Trophoblast cell (in vitro differentiated cells and primary cell): ENCODE data around the gene COL25A1.

Source experiments
- DNase-seq, 2 donors: peaks; one replicate each; pipeline ENCODE4 v3.0.0-alpha.2; 2016
- H2AFZ ChIP-seq: 2 replicates; pipeline ENCODE4 v1.6.1; 2013; ENCODE audit warnings: low read length, moderate library complexity, mild to moderate bottlenecking; ENCODE audit not compliant: insufficient read depth, poor library complexity
- H2AK5ac ChIP-seq: 2 replicates; pipeline ENCODE4 v1.6.1; 2013; ENCODE audit warnings: mild to moderate bottlenecking, low read length
- H2BK120ac ChIP-seq: 2 replicates; pipeline ENCODE4 v1.6.1; 2013; ENCODE audit warnings: low read length, mild to moderate bottlenecking, moderate library complexity; ENCODE audit not compliant: insufficient read depth, poor library complexity
- H2BK12ac ChIP-seq: 2 replicates; pipeline ENCODE4 v1.6.1; 2013; ENCODE audit warnings: mild to moderate bottlenecking, low read length, moderate library complexity
- H2BK5ac ChIP-seq: 2 replicates; pipeline ENCODE4 v1.6.1; 2013; ENCODE audit warnings: low read length, low read depth, moderate library complexity, mild to moderate bottlenecking; ENCODE audit not compliant: poor library complexity
- H3K14ac ChIP-seq: 2 replicates; pipeline ENCODE4 v1.6.1; 2013; ENCODE audit warnings: mild to moderate bottlenecking, low read length
- H3K18ac ChIP-seq: 2 replicates; pipeline ENCODE4 v1.6.1; 2013; ENCODE audit warnings: mild to moderate bottlenecking, low read length
- H3K23ac ChIP-seq: 2 replicates; pipeline ENCODE4 v1.6.1; 2013; ENCODE audit warnings: low read length
- H3K27ac ChIP-seq: 2 replicates; pipeline ENCODE4 v1.5.1; 2013; ENCODE audit warnings: low read depth, mild to moderate bottlenecking, inconsistent platforms, low read length, moderate library complexity
- H3K27me3 ChIP-seq: 2 replicates; pipeline ENCODE4 v1.6.1; 2013; ENCODE audit warnings: inconsistent platforms, mild to moderate bottlenecking, low read length, moderate library complexity; ENCODE audit not compliant: insufficient read depth
- H3K36me3 ChIP-seq, 2 experiments: 1 replicate in 1 of 2; 2 replicates in 1 of 2; pipeline ENCODE4 v1.6.1; 2013; ENCODE audit warnings: low read length in 2 of 2, mild to moderate bottlenecking in 2 of 2, moderate library complexity in 1 of 2; ENCODE audit not compliant: insufficient read depth in 2 of 2, control insufficient read depth in 1 of 2
- H3K4ac ChIP-seq: 2 replicates; pipeline ENCODE4 v1.6.1; 2013; ENCODE audit warnings: low read depth, mild to moderate bottlenecking, low read length, moderate library complexity
- H3K4me1 ChIP-seq, 2 experiments: 1 replicate in 1 of 2; 2 replicates in 1 of 2; pipeline ENCODE4 v1.6.1; 2013; ENCODE audit warnings: low read length in 2 of 2, mild to moderate bottlenecking in 2 of 2, moderate library complexity in 1 of 2; ENCODE audit not compliant: insufficient read depth in 2 of 2, control insufficient read depth in 1 of 2
- H3K4me2 ChIP-seq: 2 replicates; pipeline ENCODE4 v1.6.1; 2013; ENCODE audit warnings: inconsistent platforms, mild to moderate bottlenecking, low read length, moderate library complexity
- H3K4me3 ChIP-seq: 2 replicates; pipeline ENCODE4 v1.5.1; 2013; ENCODE audit warnings: mild to moderate bottlenecking, low read depth, low read length, inconsistent platforms
- H3K79me1 ChIP-seq: one replicate; pipeline ENCODE4 v1.6.1; 2013; ENCODE audit warnings: low read length
- H3K79me2 ChIP-seq: 2 replicates; pipeline ENCODE4 v1.6.1; 2013; ENCODE audit warnings: low read length, mild to moderate bottlenecking; ENCODE audit not compliant: control insufficient read depth, insufficient read depth, poor library complexity
- H3K9ac ChIP-seq: 2 replicates; pipeline ENCODE4 v1.6.1; 2013; ENCODE audit warnings: mild to moderate bottlenecking, low read length
- H3K9me3 ChIP-seq: 2 replicates; pipeline ENCODE4 v1.6.1; 2013; ENCODE audit warnings: low read depth, mild to moderate bottlenecking, control low read depth, inconsistent platforms, low read length; ENCODE audit not compliant: insufficient read depth
- H4K12ac ChIP-seq: 2 replicates; pipeline ENCODE4 v1.6.1; 2013; ENCODE audit warnings: low read depth, mild to moderate bottlenecking, low read length, moderate library complexity
- H4K8ac ChIP-seq: 2 replicates; pipeline ENCODE4 v1.6.1; 2013; ENCODE audit warnings: low read depth, mild to moderate bottlenecking, low read length, moderate library complexity
- H4K91ac ChIP-seq: one replicate; pipeline ENCODE4 v1.6.1; 2013; ENCODE audit warnings: low read depth, mild to moderate bottlenecking, low read length, moderate library complexity
- WGBS: extraction: QIAGEN DNeasy Blood & Tissue Kit; methylation state at CpG from one replicate; pipeline ENCODE4 v1.1.7; 2013; ENCODE audit warnings: missing lambda C conversion rate; ENCODE audit not compliant: insufficient read length, insufficient coverage; ENCODE audit errors: extremely low coverage; 5-methylcytosine and 5-hydroxymethylcytosine counted together

COL25A1 gene

DNA sequence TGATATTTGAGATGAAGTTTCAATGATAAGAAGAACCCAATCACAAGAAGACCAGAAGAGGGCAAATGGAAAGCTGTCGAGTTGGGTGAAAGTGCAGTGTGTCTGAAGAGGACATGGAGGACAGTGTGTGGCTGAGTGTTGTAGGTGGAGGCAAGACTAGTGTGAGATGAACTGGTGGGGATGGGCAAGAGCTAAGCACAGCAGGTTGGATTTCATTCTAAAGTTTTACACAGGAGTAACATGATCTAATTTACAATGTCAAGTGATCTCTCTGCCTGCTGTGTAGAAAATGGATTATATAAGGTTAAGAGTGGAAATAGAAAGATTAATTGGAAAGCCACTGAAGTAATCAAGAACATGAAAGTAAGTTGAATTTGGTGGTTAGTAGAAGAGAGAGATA, 331.0 kb downstream of the COL25A1 start:
- no peak for DNase-seq
- WGBS: no CpG with 5 or more reads among the region's 1 CpG
- Histone ChIP-seq H3K27me3 (no peaks in the 10 kb centered on the region), H3K14ac (no peak overlapping the region), H3K79me2 (no peaks in the 10 kb centered on the region), H3K4ac (no peak overlapping the region), H2BK5ac (no peak overlapping the region), H2AFZ (no peak overlapping the region), H3K4me2 (no peak overlapping the region), H3K4me3 (no peak overlapping the region), H3K4me1 (no peaks in the 10 kb centered on the region), H4K8ac (no peak overlapping the region), H3K36me3 (no peaks in the 10 kb centered on the region), H2BK120ac (no peak overlapping the region), H2AK5ac (no peak overlapping the region), H2BK12ac (no peak overlapping the region), H4K12ac (no peak overlapping the region), H3K18ac (no peak overlapping the region), H3K9ac (no peak overlapping the region), H3K79me1 (no peaks in the 10 kb centered on the region), H4K91ac (no peak overlapping the region), H3K9me3 (no peaks in the 10 kb centered on the region), H3K27ac (no peak overlapping the region), H3K23ac (no peak overlapping the region)

DNA sequence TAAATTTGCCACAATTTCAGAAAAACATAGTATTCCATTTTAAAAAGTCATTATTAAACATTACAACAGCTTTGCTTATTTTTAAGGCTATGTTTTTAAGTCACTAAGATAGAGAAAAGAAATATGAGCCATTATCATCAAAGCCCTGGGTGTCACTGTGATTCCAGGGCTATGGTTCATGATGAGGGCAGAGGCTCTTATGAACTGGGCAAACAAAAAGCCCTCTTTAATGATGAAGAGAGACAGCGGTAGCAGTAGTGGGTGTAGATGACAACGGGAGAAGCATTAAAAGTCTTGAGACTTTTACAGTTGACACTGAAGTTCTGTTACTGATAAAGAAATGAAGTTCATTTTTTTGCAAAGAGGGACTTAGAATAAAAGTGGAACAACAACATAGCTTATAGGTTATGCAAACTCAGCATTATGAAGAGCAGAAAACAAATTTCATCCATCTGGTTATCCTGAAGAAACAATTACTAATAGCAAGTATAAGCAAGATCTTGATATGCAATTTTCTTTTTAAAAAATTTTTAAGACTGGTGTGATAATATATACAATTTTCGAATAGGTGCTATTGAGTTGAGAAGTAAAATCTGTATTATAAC, 336.9 kb downstream of the COL25A1 start:
- Histone ChIP-seq H3K27me3 (no peaks in the 10 kb centered on the region), H2AFZ (no peak overlapping the region), H4K12ac (no peak overlapping the region), H3K14ac (no peak overlapping the region), H2BK12ac (no peak overlapping the region), H3K79me2 (no peaks in the 10 kb centered on the region), H3K36me3 (no peaks in the 10 kb centered on the region), H3K4ac (no peak overlapping the region), H3K4me3 (no peak overlapping the region), H4K91ac (no peak overlapping the region), H3K79me1 (no peaks in the 10 kb centered on the region), H3K18ac (no peak overlapping the region), H4K8ac (no peak overlapping the region), H2BK5ac (no peak overlapping the region), H3K27ac (no peak overlapping the region), H3K9me3 (no peaks in the 10 kb centered on the region), H2BK120ac (no peak overlapping the region), H3K4me1 (no peaks in the 10 kb centered on the region), H3K9ac (no peak overlapping the region), H3K4me2 (no peak overlapping the region), H3K23ac (no peak overlapping the region), H2AK5ac (no peak overlapping the region)
- DNase-seq: no peak
- no CpG with 5 or more reads among the region's 3 CpGs for WGBS

DNA sequence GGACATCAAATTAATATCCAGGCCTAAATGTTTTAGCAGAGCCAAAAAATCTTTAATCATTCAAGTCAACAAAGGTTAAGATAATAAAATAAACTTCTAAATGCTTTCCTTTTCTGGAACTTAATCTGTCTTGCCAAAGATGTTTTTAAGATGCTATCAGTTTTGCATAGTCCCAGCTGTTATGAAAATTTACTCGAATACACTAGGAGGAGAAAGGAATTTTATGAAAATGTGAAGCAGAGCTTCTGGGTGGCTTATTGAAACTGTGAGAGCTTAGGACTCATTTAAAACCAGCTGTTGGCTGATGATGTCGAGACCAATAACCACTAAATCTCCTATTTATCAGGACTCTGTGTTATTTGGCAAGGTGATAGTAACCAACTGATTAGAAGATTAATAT, 337.4 kb downstream of the COL25A1 start:
- Histone ChIP-seq H4K91ac (no peak overlapping the region), H2BK12ac (no peak overlapping the region), H3K14ac (no peak overlapping the region), H3K9ac (no peak overlapping the region), H3K4ac (no peak overlapping the region), H2AFZ (no peak overlapping the region), H3K27me3 (no peaks in the 10 kb centered on the region), H3K79me1 (no peaks in the 10 kb centered on the region), H2AK5ac (no peak overlapping the region), H3K27ac (no peak overlapping the region), H3K9me3 (no peaks in the 10 kb centered on the region), H2BK120ac (no peak overlapping the region), H3K79me2 (no peaks in the 10 kb centered on the region), H3K4me3 (no peak overlapping the region), H4K8ac (no peak overlapping the region), H4K12ac (no peak overlapping the region), H3K23ac (no peak overlapping the region), H3K4me1 (no peaks in the 10 kb centered on the region), H3K18ac (no peak overlapping the region), H3K36me3 (no peaks in the 10 kb centered on the region), H3K4me2 (no peak overlapping the region), H2BK5ac (no peak overlapping the region)
- DNase-seq: no peak
- WGBS: no CpG with 5 or more reads among the region's 2 CpGs

DNA sequence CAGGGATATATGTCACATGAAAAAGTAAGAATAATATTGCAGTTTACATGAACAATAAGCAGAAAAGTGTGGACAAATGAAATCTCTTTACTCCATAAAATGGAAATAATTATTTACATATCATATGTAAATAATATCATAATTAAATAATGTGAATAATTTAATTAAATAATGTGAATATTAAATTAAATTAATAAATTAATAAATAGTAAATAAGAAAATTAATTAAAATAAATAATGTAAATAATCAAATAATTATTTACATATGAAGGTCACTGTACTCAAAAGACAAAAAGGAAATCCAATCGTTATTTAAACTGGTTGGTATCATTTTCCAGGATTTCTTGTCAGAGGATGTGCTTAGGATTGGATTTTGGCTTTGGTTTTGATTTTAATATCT, 338.5 kb downstream of the COL25A1 start:
- no peaks in the 10 kb centered on the region for H3K79me1 ChIP-seq
- no peak overlapping the region for H3K27ac ChIP-seq
- H3K14ac ChIP-seq: no peak overlapping the region
- H4K8ac ChIP-seq: no peak overlapping the region
- H4K91ac ChIP-seq: no peak overlapping the region
- H2AFZ ChIP-seq: no peak overlapping the region
- no peak overlapping the region for H3K4me3 ChIP-seq
- no peak overlapping the region for H2BK12ac ChIP-seq
- no peaks in the 10 kb centered on the region for H3K4me1 ChIP-seq
- no peak overlapping the region for H3K4me2 ChIP-seq
- H2AK5ac ChIP-seq: no peak overlapping the region
- H2BK120ac ChIP-seq: no peak overlapping the region
- no CpG with 5 or more reads among the region's 1 CpG for WGBS
- no peak for DNase-seq
- no peak overlapping the region for H3K4ac ChIP-seq
- no peak overlapping the region for H3K18ac ChIP-seq
- H3K23ac ChIP-seq: no peak overlapping the region
- no peak overlapping the region for H4K12ac ChIP-seq
- no peak overlapping the region for H3K9ac ChIP-seq
- H3K36me3 ChIP-seq: no peaks in the 10 kb centered on the region
- no peaks in the 10 kb centered on the region for H3K27me3 ChIP-seq
- H3K9me3 ChIP-seq: no peaks in the 10 kb centered on the region
- no peaks in the 10 kb centered on the region for H3K79me2 ChIP-seq
- no peak overlapping the region for H2BK5ac ChIP-seq
